DOHH2 (cell line): Measurements from ENCODE around the gene PPP2R2D.

Experiments
- H3F3A ChIP-seq: fragments of 200-600 bp; sonication (generic), shearing (Covaris generic); 2 replicates; pipeline ENCODE4 v1.6.0; 2016; ENCODE audit warnings: antibody characterized with exemption, mild to moderate bottlenecking; ENCODE audit not compliant: control insufficient read depth, insufficient read depth
- H3K27ac ChIP-seq: fragments of 200-600 bp; sonication (generic); 2 replicates; pipeline ENCODE4 v1.5.1; 2014; ENCODE audit warnings: low read depth, mild to moderate bottlenecking, low read length, moderate library complexity
- H3K27me3 ChIP-seq: fragments of 200-600 bp; sonication (generic); 2 replicates; pipeline ENCODE4 v1.6.1; 2014; ENCODE audit warnings: mild to moderate bottlenecking, low read length, mixed read lengths; ENCODE audit not compliant: control insufficient read depth
- H3K36me3 ChIP-seq: fragments of 200-600 bp; sonication (generic); 2 replicates; pipeline ENCODE4 v1.6.1; 2014; ENCODE audit warnings: mild to moderate bottlenecking, low read length, moderate library complexity, mixed read lengths; ENCODE audit not compliant: control insufficient read depth
- H3K4me1 ChIP-seq: fragments of 200-600 bp; sonication (generic); 2 replicates; pipeline ENCODE4 v1.6.1; 2014; ENCODE audit warnings: mild to moderate bottlenecking, low read length, mixed read lengths; ENCODE audit not compliant: control insufficient read depth
- H3K4me2 ChIP-seq: fragments of 200-600 bp; sonication (generic); 2 replicates; pipeline ENCODE4 v1.6.0; 2014; ENCODE audit warnings: mild to moderate bottlenecking, low read length, moderate library complexity
- H3K4me3 ChIP-seq: fragments of 200-600 bp; sonication (generic); 2 replicates; pipeline ENCODE4 v1.5.1; 2014; ENCODE audit warnings: mild to moderate bottlenecking, low read length, mixed read lengths
- H3K79me2 ChIP-seq: fragments of 200-600 bp; sonication (generic); 2 replicates; pipeline ENCODE4 v1.6.1; 2014; ENCODE audit warnings: mild to moderate bottlenecking, low read length, mixed read lengths; ENCODE audit not compliant: control insufficient read depth
- H3K9me2 ChIP-seq: fragments of 200-600 bp; sonication (generic); replicated peaks from 2 replicates; pipeline ENCODE4 v1.6.1; 2014; ENCODE audit warnings: mild to moderate bottlenecking, low read length, mixed read lengths; ENCODE audit not compliant: control insufficient read depth
- H3K9me3 ChIP-seq: fragments of 200-600 bp; sonication (generic); 2 replicates; pipeline ENCODE4 v1.6.1; 2014; ENCODE audit warnings: antibody characterized with exemption, low read length, mixed read lengths; ENCODE audit not compliant: control insufficient read depth, insufficient read depth
- H4K20me1 ChIP-seq: fragments of 200-600 bp; sonication (generic); 2 replicates; pipeline ENCODE4 v1.6.0; 2014; ENCODE audit warnings: low read depth, mild to moderate bottlenecking, antibody characterized with exemption, low read length, moderate library complexity; ENCODE audit not compliant: control insufficient read depth, insufficient read depth
- CTCF ChIP-seq: fragments of 200-600 bp; sonication (generic); IDR thresholded peaks from one replicate; pipeline ENCODE4 v1.5.1; 2014; ENCODE audit warnings: antibody characterized with exemption, mild to moderate bottlenecking, low read depth, low read length; ENCODE audit not compliant: poor library complexity, severe bottlenecking
- EZH2phosphoT487 ChIP-seq: fragments of 200-600 bp; sonication (generic); IDR thresholded peaks from 2 replicates; pipeline ENCODE4 v1.6.1; 2017; ENCODE audit warnings: borderline replicate concordance, mild to moderate bottlenecking, antibody characterized with exemption, low read length, moderate library complexity, mixed read lengths

Gene PPP2R2D

GRCh38 chr10:132001238-132001972 is 100.6 kb downstream of the PPP2R2D start:
- Histone ChIP-seq H3K36me3 (no peaks in the 10 kb centered on the region), H3K4me1 (no peaks in the 10 kb centered on the region), H3K27ac (no peak overlapping the region), H3K9me3 (no peaks in the 10 kb centered on the region), H3K27me3 (no peaks in the 10 kb centered on the region), H3K9me2 (no peaks in the 10 kb centered on the region), H3F3A (no peaks in the 10 kb centered on the region), H3K4me2 (no peak overlapping the region), H3K4me3 (no peak overlapping the region), H4K20me1 (no peaks in the 10 kb centered on the region), H3K79me2 (no peaks in the 10 kb centered on the region)
- TF ChIP-seq CTCF (no peak), EZH2phosphoT487 (no peak)

GRCh38 chr10:132002004-132002403 is 101.2 kb downstream of the PPP2R2D start:
- H3K4me2 ChIP-seq, result no peak overlapping the region
- no peaks in the 10 kb centered on the region for H3F3A ChIP-seq
- H3K36me3 ChIP-seq, result no peaks in the 10 kb centered on the region
- H3K27ac ChIP-seq, result no peak overlapping the region
- H3K27me3 ChIP-seq, result no peaks in the 10 kb centered on the region
- H3K9me3 ChIP-seq, result no peaks in the 10 kb centered on the region
- H4K20me1 ChIP-seq, result no peaks in the 10 kb centered on the region
- H3K4me3 ChIP-seq, result no peak overlapping the region
- H3K4me1 ChIP-seq, result no peaks in the 10 kb centered on the region
- H3K9me2 ChIP-seq, result no peaks in the 10 kb centered on the region
- TF ChIP-seq EZH2phosphoT487 (no peak), CTCF (no peak)
- no peaks in the 10 kb centered on the region for H3K79me2 ChIP-seq

GRCh38 chr10:132003282-132003924 is 102.6 kb downstream of the PPP2R2D start:
- H3K4me3 ChIP-seq, result no peak overlapping the region
- no peak overlapping the region for H3K27ac ChIP-seq
- H3K4me1 ChIP-seq, result no peaks in the 10 kb centered on the region
- H3K36me3 ChIP-seq, result no peaks in the 10 kb centered on the region
- H4K20me1 ChIP-seq, result no peaks in the 10 kb centered on the region
- H3K27me3 ChIP-seq, result no peaks in the 10 kb centered on the region
- no peaks in the 10 kb centered on the region for H3K9me3 ChIP-seq
- no peaks in the 10 kb centered on the region for H3F3A ChIP-seq
- no peaks in the 10 kb centered on the region for H3K9me2 ChIP-seq
- H3K4me2 ChIP-seq, result no peak overlapping the region
- TF ChIP-seq EZH2phosphoT487 (no peak), CTCF (no peak)
- no peaks in the 10 kb centered on the region for H3K79me2 ChIP-seq
